Measurements from ENCODE around the gene PIH1D1. TPM values are rescaled to one million over a fixed set of nuclear protein-coding genes. Genes with fewer than 3 reads are reported as not detected.

PIH1D1 gene
- 10 to 100 TPM; 80.7 to 84.4 TPM for total RNA-seq

DNA sequence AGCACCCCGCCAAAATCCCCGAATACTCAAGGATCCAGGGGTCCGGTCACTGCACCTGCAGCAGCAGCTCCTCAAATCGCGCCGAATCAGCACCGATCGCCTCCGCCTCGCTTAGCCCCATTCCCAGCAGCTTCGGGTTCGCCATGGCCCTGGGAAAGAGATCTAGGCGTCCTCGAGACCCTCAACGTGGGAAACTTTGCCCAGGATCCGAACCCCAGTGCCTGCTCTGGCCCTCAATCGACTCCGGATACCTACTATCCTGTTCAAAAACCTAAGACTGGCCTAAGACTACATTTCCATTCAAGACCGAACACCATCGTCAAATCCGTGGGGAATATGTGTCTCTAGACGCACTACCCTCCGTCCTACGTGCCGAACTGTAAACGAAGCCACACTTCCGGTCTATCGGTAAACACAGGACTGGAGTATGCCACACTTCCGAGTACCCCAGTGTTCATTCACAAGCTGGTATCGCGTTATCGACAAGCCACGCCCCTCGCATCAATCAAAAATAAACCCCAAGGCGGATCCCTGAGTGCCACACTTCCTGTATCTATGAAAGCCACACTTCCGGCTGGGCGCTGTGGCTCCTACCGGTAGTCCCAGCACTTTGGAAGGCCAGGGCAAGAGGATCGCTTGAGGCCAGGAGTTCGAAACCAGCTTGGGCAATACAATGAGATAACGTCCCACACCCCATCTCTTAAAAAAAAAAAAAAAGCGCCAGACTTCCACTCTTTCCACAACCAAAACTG, at the start of gene PIH1D1:
PIH1D1 (minus strand) TSS at position 385 of the 752 bp plus-strand sequence; CDS start at position 145, 240 bp downstream.
- H3K36me3 Mint-ChIP-seq (ENCODE audit: low read depth): peaks cover 27% of the 10 kb centered on the region
- H3K27me3 Mint-ChIP-seq (ENCODE audit: low read depth): no peaks in the 10 kb centered on the region
- H3K27ac Mint-ChIP-seq: peak within 1 kb of the TSS; percentile 100
- CTCF ChIA-PET: interaction anchor here (0.8 to 2.2 kb wide), 6 partner anchors 19 to 60 kb away, joined by 3 to 17 read pairs (median 6); partner anchors contain the start of gene FLT3LG
- H3K4me3 Mint-ChIP-seq: peak within 1 kb of the TSS; percentile 100
- intact Hi-C loops (cut with micrococcal nuclease): loop anchor here (1.0 to 10.0 kb wide), 6 partner anchors 8 to 1089 kb away; partner anchors contain the start of genes AP2A1, C19orf73, CD37 and LIN7B
- DNase-seq: peak; percentile 99
- H3K9me3 Mint-ChIP-seq: no peaks in the 10 kb centered on the region
- peaks cover 40% of the 10 kb centered on the region for H3K4me1 Mint-ChIP-seq (ENCODE audit: low read depth)

DNA sequence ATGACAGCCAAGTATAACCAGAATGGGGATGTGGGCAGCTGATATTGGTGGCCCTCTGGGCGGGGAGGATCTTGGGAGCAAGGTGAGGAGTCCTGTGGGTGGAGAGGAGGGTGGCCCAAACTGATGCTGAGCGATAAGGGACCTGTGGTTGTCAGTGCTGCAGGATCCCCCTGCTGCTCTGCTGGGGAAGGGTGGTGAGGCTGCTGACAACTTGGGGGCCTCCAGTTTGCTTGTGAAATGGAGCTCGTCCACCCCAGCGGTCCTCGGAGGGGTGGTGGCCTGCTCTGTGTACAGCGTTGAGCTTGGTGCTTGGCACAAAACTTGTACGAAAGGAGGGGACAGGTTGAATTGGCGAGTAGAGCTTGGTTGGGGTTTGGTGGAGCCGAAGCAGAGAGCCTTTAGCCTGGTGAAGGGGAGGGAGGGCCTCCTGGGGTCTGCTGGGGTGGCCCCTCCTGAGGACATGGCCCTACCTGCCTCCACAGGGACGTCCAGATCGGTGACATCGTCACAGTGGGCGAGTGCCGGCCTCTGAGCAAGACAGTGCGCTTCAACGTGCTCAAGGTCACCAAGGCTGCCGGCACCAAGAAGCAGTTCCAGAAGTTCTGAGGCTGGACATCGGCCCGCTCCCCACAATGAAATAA, 47.5 kb upstream of the PIH1D1 start:
- intact Hi-C loops (cut with micrococcal nuclease): loop anchor here (10.0 kb wide), 1 partner anchor 624 kb away; the partner anchor contains the start of gene PPP1R15A
- Mint-ChIP-seq H3K4me3 (peak overlapping the region; percentile 87), H3K36me3 (ENCODE audit: low read depth) (peaks cover 41% of the 10 kb centered on the region), H3K27me3 (ENCODE audit: low read depth) (no peaks in the 10 kb centered on the region), H3K9me3 (no peaks in the 10 kb centered on the region), H3K27ac (peak overlapping the region; percentile 96), H3K4me1 (ENCODE audit: low read depth) (peaks cover 52% of the 10 kb centered on the region)
- DNase-seq: peak; percentile 42
- CTCF ChIA-PET: interaction anchor here (0.7 to 1.5 kb wide), 4 partner anchors 14 to 71 kb away, joined by 3 to 6 read pairs (median 4); partner anchors contain the start of gene FLT3LG

DNA sequence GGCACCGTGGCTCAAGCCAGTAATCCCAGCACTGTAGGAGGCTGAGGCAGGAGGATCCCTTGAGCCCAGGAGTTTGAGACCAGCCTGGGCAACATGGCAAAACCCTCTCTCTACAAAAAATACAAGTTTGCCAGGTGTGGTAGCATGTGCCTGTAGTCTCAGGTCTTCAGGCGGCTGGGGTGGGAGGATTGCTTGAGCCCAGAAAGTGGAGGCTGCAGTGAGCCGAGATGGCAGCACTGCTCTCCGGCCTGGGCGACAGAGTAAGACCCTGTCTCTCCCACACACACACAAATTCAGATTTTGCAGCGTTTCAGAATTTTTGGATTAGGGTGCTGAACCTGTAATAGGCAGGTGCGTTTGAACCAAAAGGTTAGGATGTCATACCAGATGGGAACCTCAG, 46.9 kb upstream of the PIH1D1 start:
- CTCF ChIA-PET: interaction anchor here (0.7 to 1.5 kb wide), 2 partner anchors 25 to 72 kb away, joined by 3 to 5 read pairs; partner anchors contain the start of gene FLT3LG
- intact Hi-C loops (cut with micrococcal nuclease): loop anchor here (10.0 kb wide), 1 partner anchor 624 kb away; the partner anchor contains the start of gene PPP1R15A
- no peak for DNase-seq

DNA sequence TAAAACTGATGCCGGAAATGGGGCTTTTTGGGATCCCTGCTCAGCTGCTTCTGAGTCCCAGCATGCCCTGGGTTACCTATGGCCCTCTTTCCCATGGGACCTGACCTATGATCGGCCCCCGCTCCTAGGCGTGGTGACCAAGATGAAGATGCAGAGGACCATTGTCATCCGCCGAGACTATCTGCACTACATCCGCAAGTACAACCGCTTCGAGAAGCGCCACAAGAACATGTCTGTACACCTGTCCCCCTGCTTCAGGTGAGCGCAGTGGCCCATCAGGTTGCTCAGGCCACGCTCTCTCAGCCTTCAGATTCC, 46.1 kb upstream of the PIH1D1 start:
- no peak for DNase-seq
- H3K36me3 Mint-ChIP-seq (ENCODE audit: low read depth): peaks cover 45% of the 10 kb centered on the region
- intact Hi-C loops (cut with micrococcal nuclease): loop anchor here (2.0 to 10.0 kb wide), 3 partner anchors 57 to 623 kb away; partner anchors contain the start of genes AKT1S1, PPP1R15A and TBC1D17
- H3K27ac Mint-ChIP-seq: peak overlapping the region; percentile 96
- H3K27me3 Mint-ChIP-seq (ENCODE audit: low read depth): no peaks in the 10 kb centered on the region
- H3K9me3 Mint-ChIP-seq: no peaks in the 10 kb centered on the region
- peaks cover 53% of the 10 kb centered on the region for H3K4me1 Mint-ChIP-seq (ENCODE audit: low read depth)
- H3K4me3 Mint-ChIP-seq: peak overlapping the region; percentile 87
- CTCF ChIA-PET: interaction anchor here (0.7 kb wide), 1 partner anchor 73 kb away, joined by 3 read pairs; no protein-coding TSS in a partner anchor

More for the DNA sequence above, 46.9 kb upstream of the PIH1D1 start:
- Mint-ChIP-seq H3K9me3 (no peaks in the 10 kb centered on the region), H3K4me3 (peak overlapping the region; percentile 87), H3K4me1 (ENCODE audit: low read depth) (peaks cover 53% of the 10 kb centered on the region), H3K36me3 (ENCODE audit: low read depth) (peaks cover 41% of the 10 kb centered on the region), H3K27ac (peak overlapping the region; percentile 96), H3K27me3 (ENCODE audit: low read depth) (no peaks in the 10 kb centered on the region)

DNA sequence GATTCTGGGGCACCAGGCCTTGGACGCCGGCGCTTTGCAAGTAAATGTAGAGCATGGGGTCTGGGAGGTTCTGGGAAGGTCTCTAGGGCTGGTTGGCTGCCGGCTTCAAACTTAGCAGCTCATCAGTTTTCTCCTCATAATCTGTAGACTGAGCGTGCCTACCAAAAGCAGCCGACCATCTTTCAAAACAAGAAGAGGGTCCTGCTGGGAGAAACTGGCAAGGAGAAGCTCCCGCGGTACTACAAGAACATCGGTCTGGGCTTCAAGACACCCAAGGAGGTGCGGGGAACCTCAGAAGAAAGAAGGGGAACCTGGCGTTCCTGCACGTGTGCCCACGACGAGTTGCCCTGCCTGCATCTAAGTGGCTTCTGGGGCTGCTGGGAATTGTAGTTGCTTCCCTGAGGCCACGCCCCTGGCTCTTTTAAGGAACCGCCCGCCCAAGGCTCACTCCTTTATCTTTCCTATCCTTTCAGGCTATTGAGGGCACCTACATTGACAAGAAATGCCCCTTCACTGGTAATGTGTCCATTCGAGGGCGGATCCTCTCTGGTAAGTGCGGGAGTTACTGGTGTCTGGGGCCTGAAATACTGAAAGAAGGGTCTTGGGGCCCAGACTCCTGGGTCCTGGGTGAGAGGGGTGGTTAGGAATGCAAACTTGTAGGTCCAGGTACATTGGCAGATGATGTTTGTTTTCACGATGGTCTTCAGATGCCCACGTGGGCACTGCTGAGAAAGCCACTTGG, 45.6 kb upstream of the PIH1D1 start:
- CTCF ChIA-PET: no interaction called here
- H3K4me1 Mint-ChIP-seq (ENCODE audit: low read depth): peaks cover 49% of the 10 kb centered on the region

DNA sequence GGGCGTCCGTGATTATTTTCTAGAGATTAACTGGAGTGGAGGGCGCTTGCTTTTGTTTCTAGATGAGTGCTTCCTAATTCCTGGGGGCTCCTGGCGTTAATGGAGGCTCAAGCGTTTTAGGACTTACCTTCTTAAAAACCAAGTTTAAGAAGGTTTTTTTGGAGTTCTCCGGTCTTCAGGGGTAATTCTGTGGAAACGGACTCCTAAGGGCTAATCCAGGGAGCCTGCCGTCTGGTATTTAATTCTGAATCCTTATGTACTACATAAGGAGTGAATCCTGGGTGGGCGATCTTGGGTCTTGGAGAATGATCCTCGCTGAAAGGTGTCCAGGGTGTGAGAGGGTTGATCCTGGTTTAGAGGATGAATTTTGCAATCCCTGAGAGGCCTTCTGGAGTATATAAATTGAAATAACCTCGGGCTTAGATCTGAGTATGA, 45.0 kb upstream of the PIH1D1 start:
- H3K27me3 Mint-ChIP-seq (ENCODE audit: low read depth): no peaks in the 10 kb centered on the region
- peaks cover 49% of the 10 kb centered on the region for H3K4me1 Mint-ChIP-seq (ENCODE audit: low read depth)
- H3K4me3 Mint-ChIP-seq: peak overlapping the region; percentile 87
- no peaks in the 10 kb centered on the region for H3K9me3 Mint-ChIP-seq
- CTCF ChIA-PET: interaction anchor here (0.8 kb wide), 1 partner anchor 74 kb away, joined by 3 read pairs; no protein-coding TSS in a partner anchor
- intact Hi-C loops (cut with micrococcal nuclease): loop anchor here (1.0 to 10.0 kb wide), 9 partner anchors 9 to 622 kb away; partner anchors contain the start of genes AKT1S1, ALDH16A1, FUZ and PPP1R15A
- peaks cover 48% of the 10 kb centered on the region for H3K36me3 Mint-ChIP-seq (ENCODE audit: low read depth)
- DNase-seq: no peak
- H3K27ac Mint-ChIP-seq: peak overlapping the region; percentile 96

More for the DNA sequence above, 45.6 kb upstream of the PIH1D1 start:
- Mint-ChIP-seq H3K9me3 (no peaks in the 10 kb centered on the region), H3K27ac (peak overlapping the region; percentile 96), H3K36me3 (ENCODE audit: low read depth) (peaks cover 45% of the 10 kb centered on the region), H3K4me3 (peak overlapping the region; percentile 87), H3K27me3 (ENCODE audit: low read depth) (no peaks in the 10 kb centered on the region)
- intact Hi-C loops (cut with micrococcal nuclease): loop anchor here (2.0 to 10.0 kb wide), 3 partner anchors 58 to 622 kb away; partner anchors contain the start of genes AKT1S1, PPP1R15A and TBC1D17
- DNase-seq: peak; percentile 79

DNA sequence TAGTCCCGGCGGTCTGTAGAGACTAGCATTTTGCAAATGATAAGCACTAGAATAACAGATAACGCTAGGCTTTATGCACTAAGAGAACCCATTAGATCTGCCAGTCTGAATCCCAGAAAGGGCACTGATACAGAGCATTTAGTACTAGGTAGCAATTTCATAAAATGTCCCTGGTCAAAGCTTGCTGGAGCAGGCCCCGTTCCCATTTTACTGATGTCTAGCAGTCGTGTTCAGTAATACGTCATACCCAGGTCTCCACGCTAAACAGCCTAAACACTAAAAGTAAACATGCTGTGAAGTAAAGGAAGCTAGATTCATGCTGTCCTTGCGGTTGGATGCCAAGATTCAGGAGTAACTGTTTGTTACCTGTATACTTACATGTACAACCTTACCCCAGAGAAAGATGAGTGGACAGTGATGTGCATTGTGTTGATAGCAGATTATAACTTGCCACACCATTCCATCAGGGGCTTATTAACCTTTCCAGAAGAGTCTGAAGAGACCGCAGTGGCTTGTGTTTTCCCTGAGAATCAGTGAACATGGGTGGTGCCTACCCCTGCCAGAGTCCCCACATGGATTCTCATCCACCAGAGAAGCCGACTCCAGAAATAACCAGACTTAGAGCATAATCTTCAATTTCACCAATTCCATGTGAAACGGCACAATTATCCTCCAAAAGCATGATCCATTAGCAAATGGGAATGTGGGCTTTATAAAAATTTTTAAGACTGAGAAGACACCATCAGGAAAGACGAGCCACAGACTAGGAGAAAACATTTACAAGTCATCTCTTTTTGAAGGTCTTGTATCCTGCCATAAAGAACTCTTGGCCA, 41.2 kb upstream of the PIH1D1 start:
- H3K27me3 Mint-ChIP-seq (ENCODE audit: low read depth): no peaks in the 10 kb centered on the region
- peaks cover 58% of the 10 kb centered on the region for H3K36me3 Mint-ChIP-seq (ENCODE audit: low read depth)
- intact Hi-C loops (cut with micrococcal nuclease): loop anchor here (10.0 kb wide), 1 partner anchor 618 kb away; the partner anchor contains the start of gene PPP1R15A
- no peak for DNase-seq
- peak overlapping the region; percentile 71 for H3K27ac Mint-ChIP-seq
- CTCF ChIA-PET: no interaction called here
- H3K4me3 Mint-ChIP-seq: no peak overlapping the region
- H3K9me3 Mint-ChIP-seq: no peaks in the 10 kb centered on the region
- peaks cover 28% of the 10 kb centered on the region for H3K4me1 Mint-ChIP-seq (ENCODE audit: low read depth)

DNA sequence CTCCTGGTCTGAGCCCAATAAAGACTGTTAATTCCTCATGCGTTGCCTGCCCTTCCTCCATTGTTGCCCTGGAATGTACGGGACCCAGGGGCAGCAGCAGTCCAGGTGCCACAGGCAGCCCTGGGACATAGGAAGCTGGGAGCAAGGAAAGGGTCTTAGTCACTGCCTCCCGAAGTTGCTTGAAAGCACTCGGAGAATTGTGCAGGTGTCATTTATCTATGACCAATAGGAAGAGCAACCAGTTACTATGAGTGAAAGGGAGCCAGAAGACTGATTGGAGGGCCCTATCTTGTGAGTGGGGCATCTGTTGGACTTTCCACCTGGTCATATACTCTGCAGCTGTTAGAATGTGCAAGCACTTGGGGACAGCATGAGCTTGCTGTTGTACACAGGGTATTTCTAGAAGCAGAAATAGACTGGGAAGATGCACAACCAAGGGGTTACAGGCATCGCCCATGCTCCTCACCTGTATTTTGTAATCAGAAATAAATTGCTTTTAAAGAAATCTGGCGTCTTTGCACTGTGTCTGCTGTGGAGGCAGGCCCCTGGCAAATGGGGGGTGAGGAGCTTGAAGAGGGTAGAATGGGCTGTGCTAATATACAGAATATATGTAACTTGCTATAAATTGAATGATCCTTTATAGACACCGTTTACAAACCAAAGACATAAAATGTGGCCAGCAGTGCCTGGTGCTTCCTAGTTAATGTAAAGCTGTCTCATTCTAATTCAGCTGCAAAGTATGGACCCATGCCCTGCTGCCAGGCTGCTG, 40.4 kb upstream of the PIH1D1 start:
- no peaks in the 10 kb centered on the region for H3K9me3 Mint-ChIP-seq
- CTCF ChIA-PET: no interaction called here
- DNase-seq: no peak
- no peak overlapping the region for H3K4me3 Mint-ChIP-seq
- H3K36me3 Mint-ChIP-seq (ENCODE audit: low read depth): peaks cover 56% of the 10 kb centered on the region
- intact Hi-C loops (cut with micrococcal nuclease): loop anchor here (10.0 kb wide), 1 partner anchor 617 kb away; the partner anchor contains the start of gene PPP1R15A
- peaks cover 25% of the 10 kb centered on the region for H3K4me1 Mint-ChIP-seq (ENCODE audit: low read depth)
- no peaks in the 10 kb centered on the region for H3K27me3 Mint-ChIP-seq (ENCODE audit: low read depth)
- peak overlapping the region; percentile 6 for H3K27ac Mint-ChIP-seq

DNA sequence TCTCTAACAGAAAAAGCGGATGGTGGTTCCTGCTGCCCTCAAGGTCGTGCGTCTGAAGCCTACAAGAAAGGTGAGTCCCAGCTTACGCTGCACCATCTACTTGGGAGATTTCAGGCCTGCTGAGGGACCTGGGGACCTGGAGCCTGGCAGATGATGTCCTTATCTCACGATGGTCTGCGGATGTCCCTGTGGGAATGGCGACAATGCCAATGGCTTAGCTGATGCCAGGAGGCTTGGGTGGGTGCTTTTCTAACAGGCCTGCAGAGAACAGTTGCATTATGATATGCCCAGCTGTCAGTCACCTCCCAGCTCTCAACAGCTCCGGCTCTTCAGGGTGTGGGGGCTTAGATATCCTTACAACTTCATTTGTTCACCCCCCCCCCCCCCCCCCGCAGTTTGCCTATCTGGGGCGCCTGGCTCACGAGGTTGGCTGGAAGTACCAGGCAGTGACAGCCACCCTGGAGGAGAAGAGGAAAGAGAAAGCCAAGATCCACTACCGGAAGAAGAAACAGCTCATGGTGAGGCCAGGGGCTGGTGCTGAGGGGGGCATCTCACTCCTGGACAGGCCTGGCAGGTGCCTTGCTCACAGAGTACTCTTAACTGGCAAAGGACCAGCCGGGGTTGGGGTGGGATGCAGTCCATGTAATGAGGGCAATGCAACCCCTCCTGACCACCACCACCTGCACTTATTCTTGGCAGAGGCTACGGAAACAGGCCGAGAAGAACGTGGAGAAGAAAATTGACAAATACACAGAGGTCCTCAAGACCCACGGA, 39.6 kb upstream of the PIH1D1 start:
- peaks cover 50% of the 10 kb centered on the region for H3K36me3 Mint-ChIP-seq (ENCODE audit: low read depth)
- CTCF ChIA-PET: no interaction called here

More for the DNA sequence above, 39.6 kb upstream of the PIH1D1 start:
- Mint-ChIP-seq H3K4me3 (peak overlapping the region; percentile 99), H3K4me1 (ENCODE audit: low read depth) (peaks cover 27% of the 10 kb centered on the region), H3K27me3 (ENCODE audit: low read depth) (no peaks in the 10 kb centered on the region), H3K27ac (peak overlapping the region; percentile 59), H3K9me3 (no peaks in the 10 kb centered on the region)
- no peak for DNase-seq
- intact Hi-C loops (cut with micrococcal nuclease): loop anchor here (10.0 kb wide), 1 partner anchor 616 kb away; the partner anchor contains the start of gene PPP1R15A
